Left ventricle myocardium superior (tissue), 1 donor: ENCODE measurements around the gene CLIC5. TPM values are rescaled to one million over a fixed set of nuclear protein-coding genes. Genes with fewer than 3 reads are reported as not detected.

Experiments
- ATAC-seq: fragments of 200-7000 bp; cut with Tn5 transposase; one replicate; pipeline ENCODE4 v1.9.1; 2020; ENCODE audit warnings: mild to moderate bottlenecking, moderate library complexity
- DNase-seq: peaks from one replicate; pipeline ENCODE4 v3.0.0-alpha.2; 2020
- intact Hi-C: fragments of 100-400 bp; cut with micrococcal nuclease; formaldehyde crosslinking; loops from one replicate; pipeline ENCODE4 v1.11.0; 2022
- total RNA-seq: library from RNA; stranded (reverse); fragmentation: NEBNext Ultra II Directional; extraction: Animal tissue kit (Norgen Biotek cat#: 25700); gene quantifications from one replicate; pipeline ENCODE4 v1.2.1, GENCODE V29; 2021
- donor health status: DM: no; HTN: yes; CAD: no; lungs with severe emphysema.

Gene CLIC5
- total RNA-seq, 1 donor from 2014 or later = 272 TPM

- no peak for DNase-seq
- intact Hi-C loops = no loop called here
- peak; percentile 72 for ATAC-seq
Observed at GRCh38 chr6:45916692-45917091, 99.0 kb downstream of the CLIC5 start.

- no peak for ATAC-seq
- intact Hi-C loops = no loop called here
Observed at GRCh38 chr6:45915780-45916468, 99.7 kb downstream of the CLIC5 start.

GRCh38 chr6:45911691-45912090, 104.0 kb downstream of the CLIC5 start:
- intact Hi-C loops = no loop called here
- DNase-seq (no peak), ATAC-seq (no peak)

More at GRCh38 chr6:45915780-45916468, 99.7 kb downstream of the CLIC5 start:
- DNase-seq = no peak

- DNase-seq (no peak), ATAC-seq (no peak)
- intact Hi-C loops = no loop called here
Observed at GRCh38 chr6:45903959-45904358, 111.7 kb downstream of the CLIC5 start.

GRCh38 chr6:45902984-45903383, 112.7 kb downstream of the CLIC5 start:
- ATAC-seq (no peak), DNase-seq (no peak)
- intact Hi-C loops = no loop called here

GRCh38 chr6:45901767-45902650, 113.7 kb downstream of the CLIC5 start:
- ATAC-seq (peak; percentile 21), DNase-seq (peak; percentile 33)
- intact Hi-C loops = no loop called here

- no peak for DNase-seq
- intact Hi-C loops = no loop called here
- peak; percentile 74 for ATAC-seq
Observed at GRCh38 chr6:45900808-45901752, 114.6 kb downstream of the CLIC5 start.

GRCh38 chr6:45899683-45899946, 116.0 kb downstream of the CLIC5 start:
- intact Hi-C loops = no loop called here
- ATAC-seq = no peak
- no peak for DNase-seq

GRCh38 chr6:45898941-45899682, 116.5 kb downstream of the CLIC5 start:
- ATAC-seq = peak; percentile 42

GRCh38 chr6:45896783-45897441, 118.7 kb downstream of the CLIC5 start:
- DNase-seq (no peak), ATAC-seq (peak; percentile 18)
- intact Hi-C loops = no loop called here

More at GRCh38 chr6:45898941-45899682, 116.5 kb downstream of the CLIC5 start:
- intact Hi-C loops = no loop called here
- DNase-seq = no peak

GRCh38 chr6:45895569-45895968, 120.1 kb downstream of the CLIC5 start:
- ATAC-seq = no peak

GRCh38 chr6:45892696-45893245, 122.9 kb downstream of the CLIC5 start:
- intact Hi-C loops = no loop called here
- ATAC-seq (no peak), DNase-seq (no peak)

More at GRCh38 chr6:45895569-45895968, 120.1 kb downstream of the CLIC5 start:
- intact Hi-C loops = no loop called here
- no peak for DNase-seq

- intact Hi-C loops = no loop called here
- no peak for ATAC-seq
- DNase-seq = no peak
Observed at GRCh38 chr6:45892196-45892595, 123.5 kb downstream of the CLIC5 start.

- intact Hi-C loops = no loop called here
- DNase-seq = no peak
- no peak for ATAC-seq
Observed at GRCh38 chr6:45886776-45887175, 128.9 kb downstream of the CLIC5 start.

GRCh38 chr6:45884336-45884735, 131.3 kb downstream of the CLIC5 start:
- DNase-seq = no peak
- ATAC-seq = no peak
- intact Hi-C loops = no loop called here

GRCh38 chr6:45882671-45883070, 133.0 kb downstream of the CLIC5 start:
- intact Hi-C loops = no loop called here
- ATAC-seq = no peak
- no peak for DNase-seq

GRCh38 chr6:45881705-45882467, 133.8 kb downstream of the CLIC5 start:
- intact Hi-C loops = no loop called here
- no peak for DNase-seq
- no peak for ATAC-seq
